K562 (cell line): Measurements from ENCODE around the gene PIK3R2. TPM values are rescaled to one million over a fixed set of nuclear protein-coding genes. Genes with fewer than 3 reads are reported as not detected.

Experiments used
- ASH1L ChIP-seq: fragments of 450-650 bp; IDR thresholded peaks from 2 replicates; pipeline ENCODE4 v1.6.1; 2018; ENCODE audit warnings: borderline replicate concordance, mild to moderate bottlenecking, low read depth; ENCODE audit not compliant: partially characterized antibody
- ATF7 ChIP-seq: fragments of 450-650 bp; IDR thresholded peaks from 2 replicates; pipeline ENCODE4 v1.7.1; 2014; ENCODE audit warnings: mild to moderate bottlenecking, moderate library complexity
- CREM ChIP-seq: IDR thresholded peaks from 2 replicates; pipeline ENCODE4 v1.6.1; 2014; ENCODE audit warnings: antibody characterized with exemption, low read depth
- FIP1L1 ChIP-seq: fragments of 200-400 bp; formaldehyde crosslinking; IDR thresholded peaks from 2 replicates; pipeline ENCODE4 v1.6.1; 2018; ENCODE audit warnings: mild to moderate bottlenecking, low read depth, low read length; ENCODE audit not compliant: poor library complexity, severe bottlenecking
- HNRNPUL1 ChIP-seq: fragments of 200-400 bp; formaldehyde crosslinking; IDR thresholded peaks from 2 replicates; pipeline ENCODE4 v1.6.1; 2017; ENCODE audit warnings: low read length
- KDM1A ChIP-seq, 2 experiments: fragments of 450-650 bp; IDR thresholded peaks; 2 replicates each; pipeline ENCODE4 v1.6.1; 2016; ENCODE audit warnings: mild to moderate bottlenecking in 2 of 2
- MEIS2 ChIP-seq: fragments of 450-650 bp; IDR thresholded peaks from 2 replicates; pipeline ENCODE4 v1.6.1; 2014; ENCODE audit warnings: mild to moderate bottlenecking; ENCODE audit not compliant: partially characterized antibody
- MTA1 ChIP-seq: fragments of 450-650 bp; IDR thresholded peaks from 2 replicates; pipeline ENCODE4 v1.6.1; 2017; ENCODE audit warnings: borderline replicate concordance
- NCOA2 ChIP-seq, 2 experiments: fragments of 450-650 bp; IDR thresholded peaks; 2 replicates each; pipeline ENCODE4 v1.6.1; 2018; ENCODE audit warnings: mild to moderate bottlenecking in 2 of 2, moderate library complexity in 1 of 2; ENCODE audit not compliant: partially characterized antibody in 2 of 2
- POLR2G ChIP-seq: fragments of 200-400 bp; formaldehyde crosslinking; IDR thresholded peaks from 2 replicates; pipeline ENCODE4 v1.6.1; 2017; ENCODE audit warnings: low read depth, mild to moderate bottlenecking, antibody characterized with exemption, low read length, moderate library complexity
- RBFOX2 ChIP-seq: fragments of 200-400 bp; formaldehyde crosslinking; IDR thresholded peaks from 2 replicates; pipeline ENCODE4 v1.6.1; 2017; ENCODE audit warnings: low read depth, mild to moderate bottlenecking, low read length, moderate library complexity
- TAF9B ChIP-seq: fragments of 450-650 bp; IDR thresholded peaks from 2 replicates; pipeline ENCODE4 v1.6.1; 2018; ENCODE audit warnings: mild to moderate bottlenecking; ENCODE audit not compliant: partially characterized antibody
- ZBTB40 ChIP-seq, 2 experiments: fragments of 450-650 bp in 1 of 2; sonication (generic) in 1 of 2; formaldehyde crosslinking in 1 of 2; IDR thresholded peaks; 2 replicates each; pipeline versions ENCODE4 v1.7.1 to v1.9.0; 2016 to 2022; ENCODE audit warnings: inconsistent platforms in 1 of 2, mild to moderate bottlenecking in 1 of 2, missing genetic modification reagents in 1 of 2
- ZNF143 ChIP-seq: sonication (generic); formaldehyde crosslinking; IDR thresholded peaks from 2 replicates; pipeline ENCODE4 v1.9.0; 2022; ENCODE audit warnings: mild to moderate bottlenecking, missing genetic modification reagents
- ZNF644 ChIP-seq: fragments of 200-800 bp; sonication (Bioruptor generic); IDR thresholded peaks from 2 replicates; pipeline ENCODE4 v1.6.1; 2016; ENCODE audit warnings: low read depth, missing genetic modification characterization, missing compliant biosample characterization
- ZNF740 ChIP-seq, 3 experiments: fragments of 200-800 bp in 1 of 3; sonication (Bioruptor generic) in 1 of 3; sonication (generic) in 1 of 3; formaldehyde crosslinking in 1 of 3; IDR thresholded peaks; 2 replicates each; pipeline versions ENCODE4 v1.6.1 to v1.8.0; 2016 to 2022; ENCODE audit warnings: mild to moderate bottlenecking in 2 of 3, missing compliant biosample characterization in 2 of 3, missing genetic modification characterization in 2 of 3, missing genetic modification reagents in 1 of 3
- ZNF785 ChIP-seq: fragments of 250-450 bp; sonication (Bioruptor Pico); IDR thresholded peaks from 2 replicates; pipeline ENCODE4 v1.4.0; 2020; ENCODE audit warnings: mild to moderate bottlenecking
- polyA plus RNA-seq, 8 experiments: library from polyadenylated mRNA; depleted of rRNA in 4 of 8; stranded (reverse) in 5 of 8; unstranded in 3 of 8; fragments of >200 nt; fragmentation: Nextera tagmentation in 2 of 8; fragmentation: Illumina TruSeq in 1 of 8; extraction: Ambion mirVana in 2 of 8; extraction: Trizol in 1 of 8; gene quantifications; 2 replicates each; pipeline versions ENCODE4 v1.2.1 to v1.2.3, GENCODE V29; 2011 to 2014; ENCODE audit warnings: inconsistent platforms in 1 of 8, missing spikeins in 1 of 8
- total RNA-seq, 7 experiments: library from RNA; depleted of rRNA in 6 of 7; stranded (reverse); fragments of >200 nt in 6 of 7; fragmentation: Illumina TruSeq in 2 of 7; extraction: Trizol in 2 of 7; gene quantifications; 2 replicates each; pipeline versions ENCODE4 v1.2.1 to v1.2.3, GENCODE V29; 2011 to 2021; ENCODE audit warnings: low replicate concordance in 1 of 7

The PIK3R2 gene
- total and polyA plus RNA-seq, 9 of the 15 experiments (the other 6 are each of a cell fraction or from before 2014, with no cell fraction given) = 0.39 to 37.9 (median 5.3) TPM

GRCh38 chr19:18109733-18110608 is 43.0 kb upstream of the PIK3R2 start (continued):
- TF ChIP-seq ZBTB40 (IDR thresholded peaks at IDR 0.05) (peak; percentile 50; the same call in 1 of the 2 replicates), ZBTB40 (CRISPR knock-in tag; IDR thresholded peaks at IDR 0.05) (no peak), TAF9B (no peak), MEIS2 (peak; percentile 9), MTA1 (no peak), KDM1A (IDR thresholded peaks at IDR 0.05) (no peak; a peak in 1 of 4 replicates), NCOA2 (IDR thresholded peaks at IDR 0.05; ENCODE audit: partially characterized antibody in 2 of 2) (no peak), CREM (0 out of 2 replicates have a peak, but pooled peaks have one; percentile 22), ATF7 (peak; percentile 65), ZNF785 (CRISPR knock-in tag) (no peak), FIP1L1 (no peak), HNRNPUL1 (no peak), ZNF740 (CRISPR knock-in tag; IDR thresholded peaks at IDR 0.05) (no peak; the same call in 1 of the 2 replicates), ZNF740 (tag; IDR thresholded peaks at IDR 0.05) (no peak), ZNF644 (no peak), ASH1L (no peak), POLR2G (peak; percentile 67), RBFOX2 (peak; percentile 40), ZNF143 (no peak)
